Esophagus squamous epithelium (tissue), 5 donors: ENCODE data around the gene HECTD1. TPM values are rescaled to one million over a fixed set of nuclear protein-coding genes. Genes with fewer than 3 reads are reported as not detected.
"Not testable (repeated sequence)": the region's sequence is repeated elsewhere in the genome, so short reads cannot be mapped to it uniquely, and the experiment has no call there.

Source experiments
- DNase-seq: peaks from one replicate; lab custom pipeline; 2025; lab: John Stamatoyannopoulos, UW
- H3K27ac ChIP-seq, 4 donors: fragments of 200-600 bp; sonication (generic); one replicate each; pipeline ENCODE4 v1.5.1; 2016 to 2019; ENCODE audit warnings: mild to moderate bottlenecking in 1 of 4
- H3K27me3 ChIP-seq, 4 donors: fragments of 200-600 bp; sonication (generic); 1 replicate in 3 of 4; 2 replicates in 1 of 4; pipeline versions ENCODE4 v1.5.1 to v1.6.0; 2017 to 2021; ENCODE audit warnings: antibody characterized with exemption in 1 of 4
- H3K36me3 ChIP-seq, 3 donors: fragments of 200-600 bp; sonication (generic); one replicate each; pipeline ENCODE4 v1.5.1; 2016 to 2019
- H3K4me1 ChIP-seq, 3 donors: fragments of 200-600 bp; sonication (generic); one replicate each; pipeline ENCODE4 v1.5.1; 2017 to 2019
- H3K4me3 ChIP-seq, 4 donors: fragments of 200-600 bp; sonication (generic); 1 replicate in 3 of 4; 2 replicates in 1 of 4; pipeline ENCODE4 v1.5.1; 2016 to 2019; ENCODE audit warnings: mild to moderate bottlenecking in 2 of 4, moderate library complexity in 1 of 4
- H3K9me3 ChIP-seq, 3 donors: fragments of 200-600 bp; sonication (generic); one replicate each; pipeline ENCODE4 v1.5.1; 2016 to 2019
- CTCF ChIP-seq, 6 experiments: fragments of 450-650 bp in 4 of 6; fragments of 200-600 bp in 2 of 6; sonication (generic) in 2 of 6; IDR thresholded peaks; one replicate each; pipeline ENCODE4 v1.5.1; 2016 to 2019; ENCODE audit warnings: antibody characterized with exemption in 6 of 6, mild to moderate bottlenecking in 4 of 6, moderate library complexity in 4 of 6
- POLR2A ChIP-seq, 4 donors: fragments of 450-650 bp; IDR thresholded peaks; one replicate each; pipeline ENCODE4 v1.6.1; 2017; ENCODE audit warnings: antibody characterized with exemption in 4 of 4, mild to moderate bottlenecking in 4 of 4, moderate library complexity in 3 of 4
- WGBS, 2 donors: methylation state at CpG; one replicate each; pipeline ENCODE4 v1.1.5; 2018; 5-methylcytosine and 5-hydroxymethylcytosine counted together
- intact Hi-C: fragments of 100-400 bp; cut with DNase I; formaldehyde crosslinking; loops from one replicate; pipeline ENCODE4 v1.15.0; 2022
- total RNA-seq, 4 donors: library from RNA; depleted of rRNA; stranded (reverse); fragments of >200 nt; gene quantifications; one replicate each; pipeline ENCODE4 v1.1.0, GENCODE V29; 2016
- donor health status: DM: yes; HTN: yes; CAD: no.

HECTD1 gene
- 100 to 1,000 TPM; 175 to 250 (median 194) TPM for total RNA-seq

- peak; percentile 46 for DNase-seq
- TF ChIP-seq CTCF (IDR thresholded peaks at IDR 0.05) (peak; percentile 47 to 94 (median 90)), POLR2A (IDR thresholded peaks at IDR 0.05) (peak in 2 of 4 donors; percentile 25 to 48)
- H3K36me3 ChIP-seq: peaks cover 0 to 14% (median under 1%) of the 10 kb centered on the region in 3 donors
- H3K27ac ChIP-seq: peak within 1 kb of the TSS; percentile 98 to 100 (median 100)
- no peaks in the 10 kb centered on the region for H3K27me3 ChIP-seq
- H3K9me3 ChIP-seq: no peaks in the 10 kb centered on the region
- intact Hi-C loops: no loop called here
- H3K4me3 ChIP-seq: peak within 1 kb of the TSS; percentile 71 to 95 (median 86)
- 0% methylated on average over 11 to 61 of the region's 79 CpGs for WGBS, 2 donors
- H3K4me1 ChIP-seq: peaks cover 8 to 41% (median 11%) of the 10 kb centered on the region in 3 donors
Observed at GRCh38 chr14:31207755-31208545, at the start of gene HECTD1. TSS of gene HECTD1 (minus strand) at chr14:31207793. CDS start at chr14:31205936, 1,857 bp downstream.

- WGBS, 2 donors: 75 to 88% methylated on average over 1 of the region's 1 CpG
- no peaks in the 10 kb centered on the region for H3K27me3 ChIP-seq
- no peaks in the 10 kb centered on the region for H3K36me3 ChIP-seq
- no peaks in the 10 kb centered on the region for H3K9me3 ChIP-seq
- intact Hi-C loops: no loop called here
- TF ChIP-seq POLR2A (IDR thresholded peaks at IDR 0.05): no peak
- no peak for TF ChIP-seq CTCF (IDR thresholded peaks at IDR 0.05)
- no peak overlapping the region for H3K4me3 ChIP-seq
- no peak overlapping the region for H3K27ac ChIP-seq
- H3K4me1 ChIP-seq: peaks cover 7 to 11% (median 9%) of the 10 kb centered on the region in 3 donors
- DNase-seq: no peak
Observed at GRCh38 chr14:31257244-31257553, 49.6 kb upstream of the HECTD1 start.

- H3K4me1 ChIP-seq: peaks cover 4 to 8% (median 4%) of the 10 kb centered on the region in 3 donors
- H3K36me3 ChIP-seq: no peaks in the 10 kb centered on the region
- TF ChIP-seq CTCF (IDR thresholded peaks at IDR 0.05) (no peak), POLR2A (IDR thresholded peaks at IDR 0.05) (no peak)
- H3K4me3 ChIP-seq: no peak overlapping the region
- 84 to 91% methylated on average over 5 of the region's 5 CpGs for WGBS, 2 donors
- H3K27me3 ChIP-seq: no peaks in the 10 kb centered on the region
- intact Hi-C loops: no loop called here
- H3K27ac ChIP-seq: no peak overlapping the region
- H3K9me3 ChIP-seq: no peaks in the 10 kb centered on the region
- no peak for DNase-seq
Observed at GRCh38 chr14:31256534-31257243, 49.1 kb upstream of the HECTD1 start.

GRCh38 chr14:31255918-31256317 is 48.3 kb upstream of the HECTD1 start:
- H3K4me1 ChIP-seq, intact Hi-C loops, H3K36me3 ChIP-seq, H3K4me3 ChIP-seq, H3K9me3 ChIP-seq, DNase-seq, H3K27me3 ChIP-seq, H3K27ac ChIP-seq: not testable (repeated sequence)
- WGBS, 2 donors: 92 to 93% methylated on average over 4 of the region's 4 CpGs

GRCh38 chr14:31255286-31255685 is 47.7 kb upstream of the HECTD1 start:
- no peaks in the 10 kb centered on the region for H3K27me3 ChIP-seq
- DNase-seq: no peak
- H3K9me3 ChIP-seq: no peaks in the 10 kb centered on the region
- peaks cover 0 to 9% (median 0%) of the 10 kb centered on the region in 3 donors for H3K4me1 ChIP-seq
- H3K27ac ChIP-seq: no peak overlapping the region
- no peaks in the 10 kb centered on the region for H3K36me3 ChIP-seq
- WGBS, 2 donors: 90 to 94% methylated on average over 2 of the region's 2 CpGs
- intact Hi-C loops: no loop called here
- H3K4me3 ChIP-seq: no peak overlapping the region
- TF ChIP-seq CTCF (IDR thresholded peaks at IDR 0.05) (no peak), POLR2A (IDR thresholded peaks at IDR 0.05) (no peak)
